PC-9 (cell line): ENCODE results near the gene TTLL7. TPM values are rescaled to one million over a fixed set of nuclear protein-coding genes. Genes with fewer than 3 reads are reported as not detected.

Source experiments
- BruUV-seq: library from RNA; stranded (reverse); fragments of 400-500 nt; replicated peaks from 2 replicates; lab custom pipeline; 2021; lab: Mats Ljungman, UMichigan
- CTCF ChIA-PET: fragments of 300-600 bp; sonication (Branson Sonifier 250); formaldehyde crosslinking; loops from one replicate; lab custom pipeline; 2022; ENCODE audit warnings: antibody characterized with exemption; lab: Charles Lee
- POLR2A ChIA-PET: fragments of 300-600 bp; sonication (Branson Sonifier 250); formaldehyde crosslinking; loops from one replicate; lab custom pipeline; 2022; ENCODE audit warnings: antibody characterized with exemption; ENCODE audit not compliant: unreplicated experiment; lab: Charles Lee
- DNase-seq, 2 experiments: peaks; one replicate each; pipeline versions ENCODE4 v3.0.0 to v3.0.0-alpha.2; 2015 to 2022; ENCODE audit warnings: mixed read lengths in 1 of 2
- H2AFZ ChIP-seq: fragments of 200-600 bp; sonication (generic); 2 replicates; pipeline ENCODE4 v1.8.1; 2017; ENCODE audit warnings: antibody characterized with exemption
- H3F3A ChIP-seq: fragments of 200-600 bp; sonication (generic); 2 replicates; pipeline ENCODE4 v1.8.1; 2017; ENCODE audit warnings: antibody characterized with exemption, mild to moderate bottlenecking, low read depth; ENCODE audit not compliant: insufficient read depth
- H3K27ac ChIP-seq: fragments of 200-600 bp; sonication (generic); 2 replicates; pipeline ENCODE4 v1.6.1; 2016; ENCODE audit warnings: mixed run types
- H3K27me3 ChIP-seq: fragments of 200-600 bp; sonication (generic); 2 replicates; pipeline ENCODE4 v1.6.1; 2016; ENCODE audit warnings: low read depth, mixed run types; ENCODE audit not compliant: insufficient read depth
- H3K36me3 ChIP-seq: fragments of 200-600 bp; sonication (generic); 2 replicates; pipeline ENCODE4 v1.6.1; 2016; ENCODE audit warnings: low read depth, mixed run types
- H3K4me1 ChIP-seq: fragments of 200-600 bp; sonication (generic); replicated peaks from 2 replicates; pipeline ENCODE4 v1.6.1; 2016; ENCODE audit warnings: mixed run types; ENCODE audit not compliant: insufficient read depth
- H3K4me2 ChIP-seq: fragments of 200-600 bp; sonication (generic); 2 replicates; pipeline ENCODE4 v1.6.1; 2017; ENCODE audit warnings: mixed run types
- H3K4me3 ChIP-seq: fragments of 200-600 bp; sonication (generic); 2 replicates; pipeline ENCODE4 v1.6.1; 2016; ENCODE audit warnings: mixed run types
- H3K79me2 ChIP-seq: fragments of 200-600 bp; sonication (generic); 2 replicates; pipeline ENCODE4 v1.6.1; 2017; ENCODE audit warnings: low read depth, mixed run types
- H3K9me2 ChIP-seq: fragments of 200-600 bp; sonication (generic); 2 replicates; pipeline ENCODE4 v1.8.1; 2017; ENCODE audit warnings: mild to moderate bottlenecking; ENCODE audit not compliant: insufficient read depth
- H3K9me3 ChIP-seq: fragments of 200-600 bp; sonication (generic); 2 replicates; pipeline ENCODE4 v1.8.1; 2016; ENCODE audit warnings: low read depth; ENCODE audit not compliant: insufficient read depth
- H4K20me1 ChIP-seq: fragments of 200-600 bp; sonication (generic); 2 replicates; pipeline ENCODE4 v1.8.1; 2017; ENCODE audit not compliant: insufficient read depth
- CTCF ChIP-seq: fragments of 200-600 bp; sonication (generic); conservative IDR thresholded peaks from 2 replicates; pipeline ENCODE4 v1.6.1; 2017; ENCODE audit warnings: mixed run types, antibody characterized with exemption, mild to moderate bottlenecking, moderate library complexity
- EZH2 ChIP-seq: fragments of 200-600 bp; sonication (generic); IDR thresholded peaks from 2 replicates; pipeline ENCODE4 v1.8.0; 2017; ENCODE audit warnings: antibody characterized with exemption, low read depth
- intact Hi-C: fragments of 100-400 bp; cut with micrococcal nuclease; formaldehyde crosslinking; loops from one replicate; pipeline ENCODE4 v1.10.0; 2022; ENCODE audit not compliant: unreplicated experiment
- total RNA-seq: library from RNA; stranded (reverse); gene quantifications from 2 replicates; pipeline ENCODE4 v1.2.3, GENCODE V29; 2021

Gene TTLL7
- total RNA-seq, 1 experiment from 2014 or later = 4.1 TPM

GRCh38 chr1:83838573-83838972 is 160.4 kb downstream of the TTLL7 start:
- Histone ChIP-seq H4K20me1 (no peaks in the 10 kb centered on the region), H3K9me2 (no peaks in the 10 kb centered on the region), H3K27me3 (no peaks in the 10 kb centered on the region), H3K79me2 (no peaks in the 10 kb centered on the region), H3K27ac (no peak overlapping the region), H3K4me3 (no peak overlapping the region), H3K4me2 (no peak overlapping the region), H3K9me3 (no peaks in the 10 kb centered on the region), H2AFZ (no peak overlapping the region), H3K4me1 (no peaks in the 10 kb centered on the region), H3K36me3 (no peaks in the 10 kb centered on the region), H3F3A (no peaks in the 10 kb centered on the region)
- intact Hi-C loops = no loop called here
- no TSS peak for BruUV-seq
- DNase-seq = no peak
- ChIA-PET POLR2A (no interaction called here), CTCF (no interaction called here)
- TF ChIP-seq CTCF (no peak), EZH2 (no peak)

- Histone ChIP-seq H3K36me3 (no peaks in the 10 kb centered on the region), H3K27me3 (no peaks in the 10 kb centered on the region), H4K20me1 (no peaks in the 10 kb centered on the region), H3K4me2 (no peak overlapping the region), H3F3A (no peaks in the 10 kb centered on the region), H3K4me3 (no peak overlapping the region), H3K79me2 (no peaks in the 10 kb centered on the region), H3K27ac (no peak overlapping the region), H3K4me1 (no peaks in the 10 kb centered on the region), H3K9me2 (no peaks in the 10 kb centered on the region), H2AFZ (no peak overlapping the region), H3K9me3 (no peaks in the 10 kb centered on the region)
- no peak for DNase-seq
- BruUV-seq = no TSS peak
- TF ChIP-seq EZH2 (no peak), CTCF (no peak)
- ChIA-PET POLR2A (no interaction called here), CTCF (no interaction called here)
- intact Hi-C loops = no loop called here
These were observed 162.4 kb downstream of the TTLL7 start for GRCh38 chr1:83836543-83836942.

- no peaks in the 10 kb centered on the region for H3K36me3 ChIP-seq
- H3K79me2 ChIP-seq = no peaks in the 10 kb centered on the region
- CTCF ChIA-PET = no interaction called here
- no peak overlapping the region for H3K4me3 ChIP-seq
- TF ChIP-seq EZH2 = no peak
- TF ChIP-seq CTCF = 0 out of 2 replicates have a peak, but pooled peaks have one; percentile 19
- POLR2A ChIA-PET = no interaction called here
- no peak overlapping the region for H2AFZ ChIP-seq
- H3K27me3 ChIP-seq = no peaks in the 10 kb centered on the region
- BruUV-seq = no TSS peak
- no peaks in the 10 kb centered on the region for H3K9me2 ChIP-seq
- H3K4me1 ChIP-seq = no peaks in the 10 kb centered on the region; the same call in 1 of the 2 replicates
- H3F3A ChIP-seq = no peaks in the 10 kb centered on the region
- no peak for DNase-seq
- H3K9me3 ChIP-seq = no peaks in the 10 kb centered on the region
- intact Hi-C loops = no loop called here
- H4K20me1 ChIP-seq = no peaks in the 10 kb centered on the region
- H3K4me2 ChIP-seq = no peak overlapping the region
- H3K27ac ChIP-seq = no peak overlapping the region
These were observed 164.2 kb downstream of the TTLL7 start for GRCh38 chr1:83834621-83835264.
